Fibroblast of lung (primary cell): ENCODE measurements around the gene ZNF576. TPM values are rescaled to one million over a fixed set of nuclear protein-coding genes. Genes with fewer than 3 reads are reported as not detected.

Experiments used
- DNase-seq, 2 donors: peaks; one replicate each; pipeline versions ENCODE4 v3.0.0 to v3.0.0-alpha.2; 2010; ENCODE audit warnings: low read depth in 2 of 2
- H2AFZ ChIP-seq: 2 replicates; pipeline ENCODE4 v1.5.1; 2012; ENCODE audit warnings: low read length, control low read depth, inconsistent platforms
- H3K27ac ChIP-seq: 2 replicates; pipeline ENCODE4 v1.5.1; 2011; ENCODE audit warnings: low read length, control low read depth; ENCODE audit not compliant: insufficient read depth
- H3K27me3 ChIP-seq: 2 replicates; pipeline ENCODE4 v1.5.1; 2011; ENCODE audit warnings: mild to moderate bottlenecking, low read length; ENCODE audit not compliant: control insufficient read depth, insufficient read depth
- H3K36me3 ChIP-seq: 2 replicates; pipeline ENCODE4 v1.5.1; 2011; ENCODE audit warnings: low read length; ENCODE audit not compliant: control insufficient read depth, insufficient read depth
- H3K4me1 ChIP-seq: 2 replicates; pipeline ENCODE4 v1.5.1; 2011; ENCODE audit warnings: low read length; ENCODE audit not compliant: control insufficient read depth, insufficient read depth; ENCODE audit errors: extremely low read depth
- H3K4me2 ChIP-seq: 2 replicates; pipeline ENCODE4 v1.5.1; 2011; ENCODE audit warnings: low read length, control low read depth; ENCODE audit not compliant: insufficient read depth; ENCODE audit errors: extremely low read depth
- H3K4me3 ChIP-seq, 4 experiments: fragments of 200-600 bp in 1 of 4; sonication (generic) in 1 of 4; replicated peaks in 1 of 4; 2 replicates each; pipeline ENCODE4 v1.5.1; 2011 to 2016; ENCODE audit warnings: low read length in 4 of 4, low read depth in 3 of 4, mild to moderate bottlenecking in 3 of 4, control low read depth in 2 of 4, inconsistent platforms in 1 of 4, mixed read lengths in 1 of 4; ENCODE audit not compliant: insufficient read depth in 1 of 4; ENCODE audit errors: control extremely low read depth in 1 of 4
- H3K79me2 ChIP-seq: 2 replicates; pipeline ENCODE4 v1.5.1; 2012; ENCODE audit warnings: mild to moderate bottlenecking, low read length, inconsistent platforms; ENCODE audit not compliant: control insufficient read depth, insufficient read depth
- H3K9ac ChIP-seq: 2 replicates; pipeline ENCODE4 v1.5.1; 2011; ENCODE audit warnings: mild to moderate bottlenecking, low read length, control low read depth; ENCODE audit not compliant: insufficient read depth
- H3K9me3 ChIP-seq: 2 replicates; pipeline ENCODE4 v1.5.1; 2012; ENCODE audit warnings: low read depth, low read length; ENCODE audit not compliant: control insufficient read depth, insufficient read depth
- H4K20me1 ChIP-seq: 2 replicates; pipeline ENCODE4 v1.5.1; 2011; ENCODE audit warnings: low read length; ENCODE audit not compliant: control insufficient read depth, insufficient read depth; ENCODE audit errors: extremely low read depth
- EZH2 ChIP-seq: IDR thresholded peaks from 2 replicates; pipeline ENCODE4 v1.5.1; 2012; ENCODE audit warnings: low read length, control low read depth, mild to moderate bottlenecking; ENCODE audit errors: missing control alignments
- polyA plus RNA-seq, 2 donors: library from polyadenylated mRNA; depleted of rRNA in 1 of 2; stranded (reverse) in 1 of 2; unstranded in 1 of 2; fragments of >200 nt; gene quantifications; 2 replicates each; pipeline ENCODE4 v1.2.1, GENCODE V29; 2011 to 2012; ENCODE audit warnings: missing spikeins in 1 of 2
- total RNA-seq: library from RNA; depleted of rRNA; stranded (reverse); fragments of >200 nt; gene quantifications from 2 replicates; pipeline ENCODE4 v1.2.1, GENCODE V29; 2014
- TF ChIP-seq, protein P1 (sequence below), 2 donors: IDR thresholded peaks in 1 of 2; conservative IDR thresholded peaks in 1 of 2; 1 replicate in 1 of 2; 2 replicates in 1 of 2; pipeline ENCODE4 v1.5.1; 2011 to 2012; ENCODE audit warnings: low read length in 2 of 2, control low read depth in 1 of 2, inconsistent platforms in 1 of 2, low read depth in 1 of 2, mild to moderate bottlenecking in 1 of 2

The ZNF576 gene
- total and polyA plus RNA-seq, 2 donors (not counting 1 experiment from before 2014, with no cell fraction given) = 7.0 to 9.7 TPM

- Histone ChIP-seq H3K27ac (peak overlapping the region; percentile 30), H3K36me3 (peaks cover 6% of the 10 kb centered on the region), H3K4me2 (no peak overlapping the region)
Observed at GRCh38 chr19:43562698-43563241, 33.6 kb upstream of the ZNF576 start.

GRCh38 chr19:43563816-43564457 is 32.5 kb upstream of the ZNF576 start:
- H3K9ac ChIP-seq = no peak overlapping the region
- H3K27ac ChIP-seq = no peak overlapping the region
- no peak overlapping the region for H3K4me2 ChIP-seq
- no peak overlapping the region for H3K4me3 ChIP-seq
- H2AFZ ChIP-seq = no peak overlapping the region
- peaks cover 6% of the 10 kb centered on the region for H3K36me3 ChIP-seq
- no peaks in the 10 kb centered on the region for H3K27me3 ChIP-seq
- peaks cover 4% of the 10 kb centered on the region for H3K4me1 ChIP-seq
- no peaks in the 10 kb centered on the region for H3K79me2 ChIP-seq
- DNase-seq = no peak
- H4K20me1 ChIP-seq = no peaks in the 10 kb centered on the region
- H3K9me3 ChIP-seq = no peaks in the 10 kb centered on the region
- no peak for TF ChIP-seq EZH2
- TF ChIP-seq, protein P1, sequence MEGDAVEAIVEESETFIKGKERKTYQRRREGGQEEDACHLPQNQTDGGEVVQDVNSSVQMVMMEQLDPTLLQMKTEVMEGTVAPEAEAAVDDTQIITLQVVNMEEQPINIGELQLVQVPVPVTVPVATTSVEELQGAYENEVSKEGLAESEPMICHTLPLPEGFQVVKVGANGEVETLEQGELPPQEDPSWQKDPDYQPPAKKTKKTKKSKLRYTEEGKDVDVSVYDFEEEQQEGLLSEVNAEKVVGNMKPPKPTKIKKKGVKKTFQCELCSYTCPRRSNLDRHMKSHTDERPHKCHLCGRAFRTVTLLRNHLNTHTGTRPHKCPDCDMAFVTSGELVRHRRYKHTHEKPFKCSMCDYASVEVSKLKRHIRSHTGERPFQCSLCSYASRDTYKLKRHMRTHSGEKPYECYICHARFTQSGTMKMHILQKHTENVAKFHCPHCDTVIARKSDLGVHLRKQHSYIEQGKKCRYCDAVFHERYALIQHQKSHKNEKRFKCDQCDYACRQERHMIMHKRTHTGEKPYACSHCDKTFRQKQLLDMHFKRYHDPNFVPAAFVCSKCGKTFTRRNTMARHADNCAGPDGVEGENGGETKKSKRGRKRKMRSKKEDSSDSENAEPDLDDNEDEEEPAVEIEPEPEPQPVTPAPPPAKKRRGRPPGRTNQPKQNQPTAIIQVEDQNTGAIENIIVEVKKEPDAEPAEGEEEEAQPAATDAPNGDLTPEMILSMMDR (conservative IDR thresholded peaks at IDR 0.05 in 1 of 2, IDR thresholded peaks at IDR 0.05 in 1 of 2; ENCODE audit: low read depth in 1 of 2, low read length in 2 of 2) = no peak

More at GRCh38 chr19:43562698-43563241, 33.6 kb upstream of the ZNF576 start:
- Histone ChIP-seq H3K27me3 (no peaks in the 10 kb centered on the region), H4K20me1 (no peaks in the 10 kb centered on the region), H3K79me2 (no peaks in the 10 kb centered on the region), H2AFZ (no peak overlapping the region), H3K4me1 (peaks cover 8% of the 10 kb centered on the region), H3K4me3 (no peak overlapping the region), H3K9me3 (no peaks in the 10 kb centered on the region), H3K9ac (no peak overlapping the region)
- TF ChIP-seq, protein P1 (conservative IDR thresholded peaks at IDR 0.05 in 1 of 2, IDR thresholded peaks at IDR 0.05 in 1 of 2; ENCODE audit: low read depth in 1 of 2, low read length in 2 of 2) = no peak
- TF ChIP-seq EZH2 = no peak
- peak; percentile 42 to 92 for DNase-seq

DNA sequence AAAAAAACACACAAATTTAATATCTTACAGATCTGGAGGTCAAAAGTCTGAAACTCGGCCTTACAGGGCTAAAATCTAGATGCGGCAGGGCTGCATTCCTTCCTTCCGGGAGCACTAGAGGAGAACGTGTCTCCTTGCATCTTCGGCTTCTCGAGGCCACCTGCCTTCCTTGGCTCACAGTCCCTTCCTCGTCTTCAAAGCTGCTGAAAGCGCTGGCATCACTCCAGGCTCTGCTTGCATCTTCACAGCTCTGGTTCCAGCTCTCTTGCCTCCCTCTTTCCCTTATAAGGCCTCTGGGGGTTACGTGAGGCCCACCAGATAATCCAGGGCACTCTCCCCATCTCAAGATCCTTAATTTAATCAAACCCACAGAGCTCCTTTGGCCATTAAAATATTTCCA is 31.6 kb upstream of the ZNF576 start:
- H3K79me2 ChIP-seq = no peaks in the 10 kb centered on the region
- H3K4me3 ChIP-seq = no peak overlapping the region
- H3K27ac ChIP-seq = no peak overlapping the region
- H3K9ac ChIP-seq = no peak overlapping the region
- DNase-seq = no peak
- no peak overlapping the region for H2AFZ ChIP-seq
- H3K27me3 ChIP-seq = no peaks in the 10 kb centered on the region
- TF ChIP-seq, protein P1 (conservative IDR thresholded peaks at IDR 0.05 in 1 of 2, IDR thresholded peaks at IDR 0.05 in 1 of 2; ENCODE audit: low read depth in 1 of 2, low read length in 2 of 2) = no peak
- no peak for TF ChIP-seq EZH2
- H3K4me2 ChIP-seq = no peak overlapping the region
- H3K9me3 ChIP-seq = no peaks in the 10 kb centered on the region
- H3K4me1 ChIP-seq = peaks cover 4% of the 10 kb centered on the region
- no peaks in the 10 kb centered on the region for H4K20me1 ChIP-seq
- peaks cover 6% of the 10 kb centered on the region for H3K36me3 ChIP-seq
